Measurements from ENCODE around the gene OR6S1.

- TF ChIP-seq HDGF (IDR thresholded peaks at IDR 0.05; ENCODE audit: borderline replicate concordance) (no peak), FOXM1 (IDR thresholded peaks at IDR 0.05; ENCODE audit: borderline replicate concordance) (no peak)
Measured at GRCh38 chr14:20680363-20680762, 38.9 kb upstream of the OR6S1 start.

Measured in HEK293T (cell line).